GM20000 (cell line): ENCODE data around the gene SEC24B.

Experiments
- DNase-seq: peaks from one replicate; pipeline ENCODE4 v3.0.0; 2012; ENCODE audit warnings: low spot score
- TF ChIP-seq, protein P1 (sequence below): IDR thresholded peaks from 2 replicates; pipeline ENCODE4 v1.5.1; 2012; ENCODE audit warnings: mild to moderate bottlenecking, control low read depth; ENCODE audit errors: extremely low read depth, missing control alignments

SEC24B gene

DNA sequence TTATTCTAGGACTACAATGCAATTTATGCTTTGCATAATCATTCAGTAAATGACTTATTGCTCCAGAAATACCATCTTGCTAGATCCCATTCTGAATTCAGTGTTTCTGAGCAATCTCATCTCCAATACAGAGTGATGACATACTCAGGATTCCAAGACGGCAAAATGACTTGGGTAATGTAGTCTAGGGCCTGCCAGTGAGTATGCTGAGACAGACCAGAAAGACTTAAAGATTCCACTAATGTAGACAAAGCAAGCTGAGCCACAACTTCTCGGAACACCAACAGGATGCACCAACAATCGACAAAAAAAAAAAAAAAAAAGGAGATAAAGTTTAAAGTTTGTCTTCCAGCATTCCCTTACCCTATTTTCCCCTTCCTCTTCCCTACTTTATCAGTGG lies 919 bp upstream of the SEC24B start:
- TF ChIP-seq, protein P1, sequence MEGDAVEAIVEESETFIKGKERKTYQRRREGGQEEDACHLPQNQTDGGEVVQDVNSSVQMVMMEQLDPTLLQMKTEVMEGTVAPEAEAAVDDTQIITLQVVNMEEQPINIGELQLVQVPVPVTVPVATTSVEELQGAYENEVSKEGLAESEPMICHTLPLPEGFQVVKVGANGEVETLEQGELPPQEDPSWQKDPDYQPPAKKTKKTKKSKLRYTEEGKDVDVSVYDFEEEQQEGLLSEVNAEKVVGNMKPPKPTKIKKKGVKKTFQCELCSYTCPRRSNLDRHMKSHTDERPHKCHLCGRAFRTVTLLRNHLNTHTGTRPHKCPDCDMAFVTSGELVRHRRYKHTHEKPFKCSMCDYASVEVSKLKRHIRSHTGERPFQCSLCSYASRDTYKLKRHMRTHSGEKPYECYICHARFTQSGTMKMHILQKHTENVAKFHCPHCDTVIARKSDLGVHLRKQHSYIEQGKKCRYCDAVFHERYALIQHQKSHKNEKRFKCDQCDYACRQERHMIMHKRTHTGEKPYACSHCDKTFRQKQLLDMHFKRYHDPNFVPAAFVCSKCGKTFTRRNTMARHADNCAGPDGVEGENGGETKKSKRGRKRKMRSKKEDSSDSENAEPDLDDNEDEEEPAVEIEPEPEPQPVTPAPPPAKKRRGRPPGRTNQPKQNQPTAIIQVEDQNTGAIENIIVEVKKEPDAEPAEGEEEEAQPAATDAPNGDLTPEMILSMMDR, result no peak
- DNase-seq, result no peak

GRCh38 chr4:109434007-109434971 lies 674 bp downstream of the SEC24B start:
- peak; percentile 20 for DNase-seq
- TF ChIP-seq, protein P1, result no peak

DNA sequence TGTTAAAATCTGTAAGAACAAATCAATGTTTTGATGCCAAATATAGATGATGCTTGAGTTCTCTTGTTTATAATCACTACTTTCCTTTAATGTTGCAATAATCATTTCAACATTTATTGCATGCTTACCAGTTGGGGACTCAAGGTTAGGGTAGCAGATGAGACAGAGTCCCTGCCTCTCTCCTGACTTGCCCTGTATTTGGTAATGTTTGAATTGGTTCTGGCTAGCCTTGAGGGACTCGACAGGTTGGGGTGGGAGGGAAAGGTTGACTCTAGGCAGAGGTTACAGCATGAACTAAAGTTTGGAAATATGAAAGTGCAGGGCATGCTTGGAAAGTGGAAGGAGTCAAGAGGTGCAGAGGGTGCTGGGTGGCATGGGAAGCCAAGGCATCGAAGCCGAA lies 2.0 kb downstream of the SEC24B start:
- DNase-seq, result no peak
- TF ChIP-seq, protein P1, result no peak

- DNase-seq, result no peak
- TF ChIP-seq, protein P1, result no peak
These were observed 2.9 kb downstream of the SEC24B start for GRCh38 chr4:109436504-109436903.

- DNase-seq, result no peak
- TF ChIP-seq, protein P1, result no peak
These were observed 7.3 kb downstream of the SEC24B start for GRCh38 chr4:109440948-109441347.

DNA sequence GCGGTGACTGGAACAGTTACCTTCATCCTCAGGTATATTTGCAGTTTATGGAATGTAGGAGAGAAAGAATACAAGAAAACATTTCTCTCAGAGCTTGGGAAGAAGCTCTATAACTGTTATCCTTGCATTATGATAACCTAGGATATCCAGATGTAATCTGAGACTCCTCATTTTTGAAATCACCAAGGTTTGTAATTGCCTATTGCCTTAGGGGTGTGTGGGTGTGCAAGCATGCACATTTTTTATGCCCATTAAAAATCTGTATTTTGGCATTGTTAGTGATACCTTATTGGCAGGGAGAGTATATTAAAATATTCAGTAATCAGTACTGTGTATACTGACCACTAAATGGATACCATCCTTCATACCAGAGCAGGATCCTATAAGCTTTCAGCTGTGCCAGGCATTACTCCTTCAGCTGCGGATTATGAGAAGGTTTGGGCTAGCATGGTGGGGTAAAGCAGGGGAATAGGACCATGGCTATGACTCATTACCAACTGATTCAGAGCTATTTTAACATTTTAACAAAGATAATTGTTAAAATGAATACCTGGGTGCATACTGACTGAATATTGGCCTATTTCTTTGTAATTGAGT lies 8.3 kb downstream of the SEC24B start:
- no peak for DNase-seq
- TF ChIP-seq, protein P1, result no peak

DNA sequence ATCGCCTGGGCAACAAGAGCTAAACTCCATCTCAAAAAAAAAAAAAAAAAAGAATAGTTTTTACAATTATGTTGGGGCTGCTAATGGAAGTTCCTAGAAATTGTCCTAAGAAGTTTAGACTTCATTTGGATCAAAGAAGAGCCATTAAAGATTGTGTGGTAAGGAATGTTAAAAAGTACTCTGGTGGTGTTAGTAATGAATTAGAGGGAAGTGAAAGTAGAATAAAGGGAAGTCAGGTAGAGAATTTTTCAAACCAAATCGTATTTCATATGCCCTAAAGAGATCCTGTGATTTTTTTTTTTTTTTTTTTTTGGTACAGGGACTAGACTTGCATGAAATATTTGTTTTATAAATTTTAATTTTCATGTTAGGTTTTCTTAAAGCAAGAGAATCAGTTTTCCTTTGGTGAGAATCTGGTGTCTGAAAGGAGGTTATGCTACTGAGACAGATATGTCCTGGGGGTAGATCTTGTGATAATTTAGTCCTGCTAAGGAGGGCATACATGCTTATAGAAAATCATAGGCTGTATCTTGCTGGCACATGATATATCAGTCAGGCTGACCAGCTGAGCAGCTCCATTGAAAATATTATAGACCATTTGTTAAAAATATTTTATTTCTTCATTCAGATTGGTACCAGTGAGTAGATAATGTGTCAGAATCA lies 10.7 kb downstream of the SEC24B start:
- TF ChIP-seq, protein P1, result no peak

More for the DNA sequence above, 10.7 kb downstream of the SEC24B start:
- DNase-seq, result peak; percentile 27
